Ovary (tissue), 3 donors: Measurements from ENCODE around the gene BRSK2.

Experiments used
- EP300 ChIP-seq: sonication (generic); formaldehyde crosslinking; IDR thresholded peaks from one replicate; pipeline ENCODE4 v1.6.1; 2017; ENCODE audit warnings: antibody characterized with exemption
- POLR2A ChIP-seq: fragments of 450-650 bp; IDR thresholded peaks from one replicate; pipeline ENCODE4 v1.6.1; 2017; ENCODE audit warnings: antibody characterized with exemption, mild to moderate bottlenecking, moderate library complexity
- TF ChIP-seq, protein P1 (sequence below), 3 donors: fragments of 450-650 bp in 2 of 3; fragments of 200-600 bp in 1 of 3; IDR thresholded peaks; one replicate each; pipeline versions ENCODE4 v1.5.1 to v1.8.0; 2016 to 2022; ENCODE audit warnings: antibody characterized with exemption in 3 of 3, mild to moderate bottlenecking in 1 of 3
- donor health status: DM: no; HTN: no; CAD: no.

DNA sequence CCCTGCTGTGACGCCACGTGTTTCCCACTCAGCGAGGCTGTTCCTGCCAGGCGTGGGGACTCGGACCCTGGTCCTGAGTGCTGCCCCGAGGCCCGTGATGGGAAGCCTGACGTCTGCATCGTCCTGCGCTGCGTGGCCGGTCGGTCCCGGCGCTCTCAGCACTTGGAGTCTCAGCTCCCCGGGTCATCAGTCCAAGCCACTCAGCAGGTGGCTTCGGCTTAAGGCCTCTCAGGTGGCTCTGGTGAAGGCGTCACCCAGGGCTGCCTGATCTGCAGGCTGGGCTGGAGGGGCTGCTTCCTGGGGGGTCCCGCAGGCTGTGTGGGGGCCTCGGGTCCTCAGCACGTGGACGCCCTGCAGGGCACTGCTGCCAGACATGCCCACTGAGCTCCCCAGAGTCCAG lies 35.3 kb downstream of the BRSK2 start:
- TF ChIP-seq, protein P1, sequence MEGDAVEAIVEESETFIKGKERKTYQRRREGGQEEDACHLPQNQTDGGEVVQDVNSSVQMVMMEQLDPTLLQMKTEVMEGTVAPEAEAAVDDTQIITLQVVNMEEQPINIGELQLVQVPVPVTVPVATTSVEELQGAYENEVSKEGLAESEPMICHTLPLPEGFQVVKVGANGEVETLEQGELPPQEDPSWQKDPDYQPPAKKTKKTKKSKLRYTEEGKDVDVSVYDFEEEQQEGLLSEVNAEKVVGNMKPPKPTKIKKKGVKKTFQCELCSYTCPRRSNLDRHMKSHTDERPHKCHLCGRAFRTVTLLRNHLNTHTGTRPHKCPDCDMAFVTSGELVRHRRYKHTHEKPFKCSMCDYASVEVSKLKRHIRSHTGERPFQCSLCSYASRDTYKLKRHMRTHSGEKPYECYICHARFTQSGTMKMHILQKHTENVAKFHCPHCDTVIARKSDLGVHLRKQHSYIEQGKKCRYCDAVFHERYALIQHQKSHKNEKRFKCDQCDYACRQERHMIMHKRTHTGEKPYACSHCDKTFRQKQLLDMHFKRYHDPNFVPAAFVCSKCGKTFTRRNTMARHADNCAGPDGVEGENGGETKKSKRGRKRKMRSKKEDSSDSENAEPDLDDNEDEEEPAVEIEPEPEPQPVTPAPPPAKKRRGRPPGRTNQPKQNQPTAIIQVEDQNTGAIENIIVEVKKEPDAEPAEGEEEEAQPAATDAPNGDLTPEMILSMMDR (IDR thresholded peaks at IDR 0.05): no peak
- no peak for TF ChIP-seq EP300
- no peak for TF ChIP-seq POLR2A
